GM23248 (cell line): ENCODE data around the gene ZNF445.

Source experiments
- EZH2 ChIP-seq: fragments of 200-600 bp; sonication (generic); IDR thresholded peaks from 2 replicates; pipeline ENCODE4 v1.6.1; 2018; ENCODE audit warnings: antibody characterized with exemption, mild to moderate bottlenecking; ENCODE audit not compliant: insufficient read depth, poor library complexity, severe bottlenecking
- EZH2phosphoT487 ChIP-seq: fragments of 200-600 bp; sonication (generic); IDR thresholded peaks from 2 replicates; pipeline ENCODE4 v1.6.1; 2018; ENCODE audit warnings: antibody characterized with exemption, moderate library complexity, mild to moderate bottlenecking, low read depth; ENCODE audit not compliant: insufficient read depth

DNA sequence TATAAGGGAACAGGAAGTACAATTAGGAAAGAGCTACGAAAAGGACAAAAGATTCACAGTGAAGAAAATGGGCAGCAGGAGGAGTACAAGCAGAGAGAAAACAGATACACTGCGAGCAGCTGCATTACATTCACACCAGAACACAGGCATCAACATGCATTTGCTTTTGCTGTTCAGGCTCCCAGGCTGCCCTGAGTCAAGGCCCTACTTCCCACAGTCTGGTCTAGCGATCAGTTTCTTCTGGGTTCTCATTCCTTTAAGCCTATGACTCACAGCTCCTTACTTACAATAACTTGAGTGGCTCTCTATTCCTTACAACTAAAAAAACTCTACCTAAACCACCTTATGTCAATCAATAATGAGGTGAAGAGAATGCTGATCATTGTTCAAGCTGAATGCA, 24.5 kb upstream of the ZNF445 start:
- no peak for TF ChIP-seq EZH2
- TF ChIP-seq EZH2phosphoT487, result no peak
